K562 (cell line): Measurements from ENCODE around the gene ABAT. TPM values are rescaled to one million over a fixed set of nuclear protein-coding genes. Genes with fewer than 3 reads are reported as not detected.

ENCODE experiments used
- CBX3 ChIP-seq, 2 experiments: IDR thresholded peaks; 1 replicate in 1 of 2; 2 replicates in 1 of 2; pipeline ENCODE4 v1.6.1; 2012; ENCODE audit warnings: inconsistent platforms in 2 of 2, low read length in 2 of 2, borderline replicate concordance in 1 of 2, control low read depth in 1 of 2
- E2F3 ChIP-seq: fragments of 250-450 bp; sonication (Bioruptor Pico); IDR thresholded peaks from 2 replicates; pipeline ENCODE4 v1.4.0; 2020; ENCODE audit warnings: mild to moderate bottlenecking
- MIER1 ChIP-seq: fragments of 450-650 bp; IDR thresholded peaks from 2 replicates; pipeline ENCODE4 v1.6.1; 2016; ENCODE audit warnings: antibody characterized with exemption, mild to moderate bottlenecking, low read depth
- TAL1 ChIP-seq: fragments of 450-650 bp; IDR thresholded peaks from 2 replicates; pipeline ENCODE4 v1.6.1; 2016; ENCODE audit warnings: mild to moderate bottlenecking
- TOE1 ChIP-seq, 2 experiments: fragments of 450-650 bp in 1 of 2; sonication (generic) in 1 of 2; formaldehyde crosslinking in 1 of 2; IDR thresholded peaks; 2 replicates each; pipeline versions ENCODE4 v1.7.1 to v1.8.0; 2016 to 2022; ENCODE audit warnings: borderline replicate concordance in 2 of 2, mild to moderate bottlenecking in 2 of 2, antibody characterized with exemption in 1 of 2, inconsistent platforms in 1 of 2, low read depth in 1 of 2, missing genetic modification reagents in 1 of 2, moderate library complexity in 1 of 2
- ZNF263 ChIP-seq: sonication (generic); formaldehyde crosslinking; IDR thresholded peaks from 2 replicates; pipeline ENCODE4 v1.8.0; 2022; ENCODE audit warnings: mild to moderate bottlenecking, missing genetic modification reagents, borderline replicate concordance
- ZNF592 ChIP-seq: fragments of 450-650 bp; IDR thresholded peaks from 2 replicates; pipeline ENCODE4 v1.6.1; 2017; ENCODE audit warnings: antibody characterized with exemption, mild to moderate bottlenecking
- ZNF707 ChIP-seq: fragments of 250-450 bp; sonication (Bioruptor Pico); conservative IDR thresholded peaks from 2 replicates; pipeline ENCODE4 v1.8.0; 2022; ENCODE audit warnings: inconsistent platforms, mild to moderate bottlenecking, moderate library complexity
- polyA plus RNA-seq, 8 experiments: library from polyadenylated mRNA; depleted of rRNA in 4 of 8; stranded (reverse) in 5 of 8; unstranded in 3 of 8; fragments of >200 nt; fragmentation: Nextera tagmentation in 2 of 8; fragmentation: Illumina TruSeq in 1 of 8; extraction: Ambion mirVana in 2 of 8; extraction: Trizol in 1 of 8; gene quantifications; 2 replicates each; pipeline versions ENCODE4 v1.2.1 to v1.2.3, GENCODE V29; 2011 to 2014; ENCODE audit warnings: inconsistent platforms in 1 of 8, missing spikeins in 1 of 8
- total RNA-seq, 7 experiments: library from RNA; depleted of rRNA in 6 of 7; stranded (reverse); fragments of >200 nt in 6 of 7; fragmentation: Illumina TruSeq in 2 of 7; extraction: Trizol in 2 of 7; gene quantifications; 2 replicates each; pipeline versions ENCODE4 v1.2.1 to v1.2.3, GENCODE V29; 2011 to 2021; ENCODE audit warnings: low replicate concordance in 1 of 7

ABAT gene
- total and polyA plus RNA-seq, 9 of the 15 experiments (the other 6 are each of a cell fraction or from before 2014, with no cell fraction given): 0.01 to 0.49 (median 0.10) TPM

- TF ChIP-seq ZNF592 (no peak), ZNF707 (no peak), MIER1 (no peak), CBX3 (IDR thresholded peaks at IDR 0.05; ENCODE audit: borderline replicate concordance in 1 of 2, low read length in 2 of 2) (no peak), TAL1 (no peak), TOE1 (IDR thresholded peaks at IDR 0.05; ENCODE audit: borderline replicate concordance) (no peak), TOE1 (CRISPR knock-in tag; IDR thresholded peaks at IDR 0.05; ENCODE audit: borderline replicate concordance, low read depth) (no peak), E2F3 (CRISPR knock-in tag) (no peak), ZNF263 (CRISPR knock-in tag) (no peak)
Observed at GRCh38 chr16:8808009-8808408, 133.6 kb downstream of the ABAT start (continued).
